A549 (cell line): ENCODE measurements around the gene KIF21A.

Experiments used
- BCL3 ChIP-seq: fragments of >200 bp; sonication (Bioruptor Twin); formaldehyde crosslinking; IDR thresholded peaks from 3 replicates; pipeline ENCODE4 v1.6.1; 2016
- CTCF ChIP-seq: fragments of >200 bp; sonication (Bioruptor Twin); formaldehyde crosslinking; IDR thresholded peaks from 3 replicates; pipeline ENCODE4 v1.5.1; 2016
- MAX ChIP-seq: IDR thresholded peaks from 2 replicates; pipeline ENCODE4 v1.6.1; 2012

GRCh38 chr12:39301422-39301821, 141.5 kb downstream of the KIF21A start:
- no peak for TF ChIP-seq MAX
- no peak for TF ChIP-seq CTCF
- TF ChIP-seq BCL3 = no peak
